CD4-positive, alpha-beta T cell treated with Interleukin-12 subunit alpha and Interleukin-12 subunit beta, for 1 hour (primary cell): ENCODE data around the gene B3GNT9.
A peak's percentile ranks its signal among the peaks of the same experiment; 100 is the strongest.

ENCODE experiments used
- DNase-seq: peaks from one replicate; pipeline ENCODE4 v3.0.0-alpha.2; 2020

Gene B3GNT9

DNA sequence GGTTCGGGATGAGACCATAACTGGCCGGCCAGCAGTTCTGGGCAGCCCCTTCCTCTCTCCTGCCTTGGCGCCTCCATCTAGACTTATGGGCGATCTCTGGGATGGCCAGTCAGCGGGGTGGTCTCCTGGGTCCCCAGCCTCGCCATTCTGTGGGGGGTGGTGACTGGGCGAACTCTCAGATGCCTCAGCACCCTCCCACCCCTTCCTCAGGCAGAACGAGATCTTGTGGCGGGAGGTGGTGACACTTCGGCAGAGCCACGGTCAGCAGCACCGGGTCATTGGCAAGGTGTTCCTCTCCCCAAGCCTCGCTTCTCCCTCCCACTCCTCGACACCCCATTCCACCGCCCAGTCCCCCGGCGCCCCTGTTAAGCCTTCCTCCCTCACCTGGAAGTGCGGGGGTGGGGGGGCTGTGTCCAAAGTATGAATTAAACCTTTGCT, 15.3 kb upstream of the B3GNT9 start:
- no peak for DNase-seq

- no peak for DNase-seq
Observed at GRCh38 chr16:67165121-67166078, 14.6 kb upstream of the B3GNT9 start.

GRCh38 chr16:67164599-67165061, 13.8 kb upstream of the B3GNT9 start, which contains the start of gene HSF4:
HSF4 (plus strand) TSS chr16:67164745; CDS start chr16:67164812, 67 bp downstream.
- DNase-seq = no peak

DNA sequence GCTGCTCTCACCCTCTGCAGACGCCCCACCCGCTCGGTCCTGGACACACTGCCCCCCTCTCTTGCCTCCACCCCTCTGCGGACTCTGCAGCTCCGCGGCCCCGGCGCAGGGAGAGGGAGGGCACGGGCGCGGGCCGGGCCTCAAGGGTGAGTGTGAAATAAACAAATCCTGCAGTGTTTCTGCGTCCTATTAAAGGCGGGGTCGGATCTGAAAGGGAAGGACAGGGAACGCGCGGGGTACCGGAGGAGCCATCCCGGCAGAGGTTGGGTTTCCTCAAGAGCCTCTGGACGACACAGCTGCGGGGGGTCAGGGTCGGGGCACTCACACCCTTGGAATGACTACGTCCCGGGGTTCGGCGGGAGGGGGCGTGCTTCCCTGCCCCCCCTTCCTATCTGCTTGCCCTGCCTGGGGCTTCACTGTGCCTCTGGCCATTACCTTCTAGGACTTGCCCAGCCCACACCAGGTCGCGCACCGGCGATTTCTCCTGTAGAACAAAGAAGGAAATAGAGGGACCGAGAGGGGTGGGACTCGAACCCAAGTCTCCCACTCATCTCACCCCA, 13.3 kb upstream of the B3GNT9 start:
- DNase-seq = no peak

DNA sequence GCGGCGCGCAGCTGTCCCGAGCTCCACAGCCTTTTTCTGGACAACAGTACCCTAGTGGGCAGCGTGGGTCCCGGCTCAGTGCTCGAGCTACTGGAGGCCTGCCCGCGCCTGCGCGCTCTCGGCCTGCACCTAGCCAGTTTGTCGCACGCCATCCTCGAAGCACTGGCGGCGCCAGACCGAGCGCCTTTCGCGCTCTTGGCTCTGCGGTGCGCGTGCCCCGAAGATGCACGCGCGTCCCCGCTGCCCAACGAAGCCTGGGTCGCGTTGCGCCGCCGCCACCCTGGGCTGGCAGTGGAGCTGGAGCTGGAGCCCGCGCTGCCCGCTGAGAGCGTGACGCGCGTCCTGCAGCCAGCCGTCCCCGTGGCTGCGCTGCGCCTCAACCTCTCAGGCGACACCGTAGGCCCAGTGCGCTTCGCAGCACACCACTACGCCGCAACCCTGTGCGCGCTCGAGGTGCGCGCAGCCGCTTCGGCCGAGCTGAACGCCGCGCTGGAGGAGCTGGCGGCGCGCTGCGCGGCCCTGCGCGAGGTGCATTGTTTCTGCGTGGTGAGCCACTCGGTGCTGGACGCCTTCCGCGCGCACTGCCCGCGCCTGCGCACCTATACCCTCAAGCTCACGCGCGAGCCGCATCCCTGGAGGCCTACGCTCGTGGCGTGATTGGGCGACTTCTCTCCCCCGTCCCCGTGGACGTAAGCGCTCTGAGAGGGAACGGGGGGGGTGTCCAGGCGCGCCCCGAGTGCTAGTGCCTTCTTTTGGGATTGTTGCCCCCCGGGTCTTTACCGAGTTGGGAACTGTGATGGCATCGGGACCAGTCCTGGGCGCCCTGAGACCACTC, 12.6 kb upstream of the B3GNT9 start:
- DNase-seq = peak; percentile 62

- no peak for DNase-seq
Observed at GRCh38 chr16:67162506-67163163, 11.8 kb upstream of the B3GNT9 start.

- DNase-seq = no peak
Observed at GRCh38 chr16:67161595-67162058, 10.8 kb upstream of the B3GNT9 start.

DNA sequence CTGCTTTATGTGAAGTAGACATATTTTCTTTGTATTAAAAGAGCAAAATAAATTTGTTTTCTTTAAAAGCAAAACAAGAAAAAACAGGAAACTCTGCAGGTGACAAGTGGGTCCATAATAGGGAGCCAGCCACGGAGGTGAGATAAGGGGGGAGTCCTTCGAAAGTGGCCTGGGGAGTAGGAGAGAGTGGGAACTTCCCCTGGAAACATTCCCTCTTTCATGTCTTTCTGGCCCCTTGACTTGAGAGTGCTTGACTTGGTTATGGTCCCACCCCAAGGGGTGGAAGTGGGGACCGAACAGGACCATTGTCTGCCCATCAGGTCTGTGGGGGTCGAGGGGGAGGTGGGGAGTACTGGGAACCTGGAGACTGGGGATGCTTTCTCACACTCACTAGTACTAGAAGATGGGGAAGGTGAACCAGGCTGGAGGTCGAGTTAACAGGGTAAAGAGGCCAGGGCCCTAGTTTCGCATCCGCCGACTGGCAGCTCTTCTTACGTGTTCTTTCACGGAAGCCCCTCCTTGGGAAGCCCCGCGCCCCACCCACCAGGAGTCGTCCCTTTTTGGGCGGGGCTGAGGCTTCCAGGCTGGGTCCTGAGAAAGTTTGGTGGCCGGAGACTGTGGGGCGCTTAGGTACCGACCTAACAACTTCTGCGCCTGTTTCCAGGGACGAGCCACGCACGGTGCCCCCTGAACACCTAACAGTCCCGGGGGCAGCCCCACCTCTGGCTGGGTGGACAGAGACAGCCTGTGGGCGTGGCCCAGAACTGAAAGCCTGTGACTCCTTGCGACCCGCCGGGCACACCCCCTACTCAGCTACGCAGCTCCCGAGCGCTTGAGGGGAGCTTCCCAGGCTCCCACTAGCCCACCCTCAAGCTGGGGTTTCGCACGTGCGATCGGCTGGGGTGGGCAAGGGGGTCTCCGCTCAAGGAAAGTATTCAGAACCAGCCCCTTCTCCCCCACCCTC, 8.1 kb upstream of the B3GNT9 start:
- DNase-seq = peak; percentile 89

DNA sequence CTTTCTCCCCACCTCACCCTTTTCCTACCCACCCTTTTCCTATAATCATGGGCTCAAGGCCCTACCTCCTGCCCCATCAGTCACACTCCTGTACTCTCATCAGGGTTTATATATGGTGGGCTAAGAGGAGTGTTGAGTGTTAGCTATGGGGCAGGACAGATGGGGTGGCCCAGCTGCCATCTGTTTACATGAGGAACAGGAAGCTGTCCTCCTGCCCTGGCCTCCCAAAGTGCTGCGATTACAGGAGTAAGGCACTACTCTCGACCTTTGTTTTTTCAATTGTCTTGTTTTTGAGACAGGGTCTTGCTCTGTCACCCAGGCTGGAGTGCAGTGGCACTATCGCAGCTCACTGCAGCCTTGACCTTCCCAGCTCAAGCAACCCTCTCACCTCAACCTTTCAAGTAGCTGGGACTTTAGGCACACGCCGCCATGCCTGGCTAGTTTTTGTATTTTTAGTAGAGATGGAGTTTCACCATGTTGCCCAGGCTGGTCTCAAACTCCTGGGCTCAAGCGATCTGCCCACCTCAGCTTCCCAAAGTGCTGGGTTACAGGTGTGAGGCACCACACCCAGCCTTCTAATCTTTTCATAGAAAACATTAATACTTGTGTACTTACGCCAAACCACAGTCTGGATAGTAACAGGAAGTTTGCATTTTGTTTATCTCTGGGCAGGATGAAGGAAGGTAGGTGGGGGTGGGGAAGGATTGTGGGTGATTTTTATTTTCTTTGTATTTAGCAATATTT, 7.3 kb upstream of the B3GNT9 start:
- DNase-seq = peak; percentile 72

DNA sequence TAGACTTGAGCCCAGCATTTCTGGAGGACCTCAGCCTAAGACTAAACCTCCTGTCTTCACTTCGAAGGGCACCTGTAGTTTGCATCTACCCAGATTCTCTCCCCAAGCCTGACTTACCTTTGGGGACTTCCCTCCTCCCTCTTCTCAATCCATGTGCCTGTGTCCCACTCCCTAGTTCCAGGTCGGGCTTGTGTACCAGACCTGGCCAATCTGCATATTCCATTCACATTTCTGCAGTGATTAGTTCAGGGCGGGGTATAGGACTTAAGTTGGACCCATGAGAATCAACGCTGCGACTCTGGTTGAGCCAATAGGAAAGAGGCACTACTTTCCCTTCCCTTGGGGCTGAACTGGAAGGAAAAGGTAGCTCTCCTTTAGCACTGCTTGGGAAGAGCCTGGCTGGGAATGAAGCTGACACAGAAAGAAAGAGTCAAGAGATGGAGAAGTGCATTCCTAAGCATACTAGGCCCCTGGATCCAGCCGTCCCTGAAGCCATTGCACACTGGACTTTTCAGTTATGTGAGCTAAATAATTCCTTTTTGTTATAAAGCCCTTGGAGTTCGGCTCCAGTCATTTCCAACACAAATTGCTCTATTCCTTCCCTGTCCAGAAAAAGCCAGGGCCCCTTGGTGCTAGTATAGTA, 6.4 kb upstream of the B3GNT9 start:
- DNase-seq = no peak

DNA sequence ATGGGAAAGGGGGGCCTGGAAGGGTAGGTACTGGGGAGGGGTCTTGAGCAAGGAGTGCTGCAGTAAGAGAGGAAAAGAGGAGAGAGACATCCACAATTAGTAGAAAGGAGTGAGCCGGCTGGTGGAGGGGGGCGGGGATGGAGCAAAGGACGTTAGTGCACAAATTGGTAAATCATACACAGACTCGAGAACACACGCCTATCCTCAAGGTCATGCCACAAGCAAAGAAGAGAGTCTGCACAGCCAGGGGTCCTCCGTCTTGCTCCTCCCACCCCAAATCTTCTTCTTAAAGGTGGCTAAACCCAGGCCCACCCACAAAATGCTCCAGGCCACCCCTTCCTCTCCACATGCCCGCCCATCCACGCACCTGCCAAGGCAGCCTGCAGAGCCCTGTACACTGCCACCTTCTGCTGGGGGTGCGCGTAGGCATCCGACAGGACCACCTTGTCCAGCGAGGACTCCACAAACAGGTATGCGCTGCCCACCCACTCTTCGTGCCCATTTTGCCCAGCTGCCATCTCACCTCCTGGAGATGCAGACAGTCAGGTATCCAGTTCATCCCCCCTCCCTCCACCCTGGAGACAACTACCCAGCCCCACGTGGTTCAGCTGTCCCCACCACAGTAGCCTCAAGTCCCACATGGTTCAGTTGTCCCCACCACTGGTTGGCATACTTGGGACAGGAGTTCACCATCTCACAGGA, 5.5 kb upstream of the B3GNT9 start:
- no peak for DNase-seq

DNA sequence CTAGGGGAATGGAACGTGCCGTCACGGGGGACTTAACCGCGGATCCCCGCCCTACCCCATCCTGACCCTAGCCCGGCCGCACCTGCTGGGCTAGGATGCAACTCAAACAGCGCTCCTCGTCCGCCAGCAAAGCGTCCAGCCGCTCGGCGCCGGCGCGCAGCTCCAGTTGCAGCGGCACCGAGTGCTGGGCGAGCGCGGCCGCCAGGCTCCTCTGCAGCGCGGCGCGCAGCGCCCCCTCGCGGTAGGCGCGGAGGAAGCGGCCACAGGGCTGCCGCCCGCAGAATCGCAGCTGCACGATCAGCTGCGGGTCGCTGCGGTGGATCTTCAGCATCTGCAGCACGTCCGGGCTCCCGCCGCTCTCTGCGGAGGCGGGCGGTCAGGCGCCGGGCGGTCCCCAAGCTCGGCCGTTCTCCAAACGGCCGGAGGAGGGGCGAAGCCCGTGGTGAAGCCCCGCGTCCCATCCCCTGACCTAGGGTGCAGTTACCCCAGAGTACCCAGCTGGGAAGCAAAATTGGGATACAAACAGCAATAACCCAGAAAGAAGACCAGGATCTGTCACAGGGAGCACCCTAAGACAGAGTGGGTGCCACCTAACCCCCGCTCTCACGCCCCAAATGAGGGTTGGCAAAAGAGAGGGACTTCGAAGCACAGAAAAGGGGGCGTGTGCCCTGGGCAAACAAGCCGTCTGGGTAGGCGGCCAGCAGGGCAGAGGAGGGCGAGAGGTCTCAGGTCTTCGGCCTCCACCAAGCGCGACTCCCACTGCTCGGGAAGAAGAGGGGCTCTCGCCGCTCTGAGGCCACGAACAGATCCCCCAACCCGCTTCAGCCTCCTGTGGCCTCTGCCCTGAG, 4.7 kb upstream of the B3GNT9 start:
- peak; percentile 85 for DNase-seq

DNA sequence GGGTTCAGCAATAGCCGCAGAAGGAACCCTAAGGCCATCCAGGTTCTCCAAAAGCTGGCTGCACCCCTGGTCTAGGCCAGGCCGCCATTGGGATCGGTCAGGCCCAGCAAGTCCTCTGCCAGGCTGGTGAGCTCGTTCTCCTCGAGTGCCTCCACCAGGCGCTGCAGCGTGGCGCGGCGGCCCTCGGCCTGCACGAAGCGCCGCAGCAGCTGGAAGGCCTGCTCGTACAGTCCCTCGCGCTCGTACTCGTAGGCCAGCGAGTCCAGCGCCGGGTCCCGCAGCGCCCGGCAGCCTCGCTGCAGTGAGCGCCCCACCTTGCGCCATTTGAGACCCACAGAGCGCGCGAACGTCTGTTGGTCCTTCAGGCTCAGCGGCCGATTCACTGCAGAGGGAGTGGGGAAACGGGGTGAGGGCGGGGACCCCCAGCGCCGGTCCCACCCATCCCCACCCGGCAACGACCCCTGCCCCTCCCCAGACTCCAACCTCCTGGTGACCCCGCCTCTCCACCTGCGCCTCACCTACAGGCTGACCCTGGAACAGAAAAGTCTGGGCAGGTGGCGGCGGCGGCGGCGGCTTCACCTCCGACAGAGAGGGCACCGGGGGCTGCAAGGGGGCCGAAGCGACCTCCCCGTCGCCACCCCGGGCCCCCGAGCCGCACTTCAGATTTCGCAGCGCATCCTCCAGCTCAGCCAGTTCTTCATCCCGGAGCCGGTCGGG, 3.9 kb upstream of the B3GNT9 start:
- no peak for DNase-seq

DNA sequence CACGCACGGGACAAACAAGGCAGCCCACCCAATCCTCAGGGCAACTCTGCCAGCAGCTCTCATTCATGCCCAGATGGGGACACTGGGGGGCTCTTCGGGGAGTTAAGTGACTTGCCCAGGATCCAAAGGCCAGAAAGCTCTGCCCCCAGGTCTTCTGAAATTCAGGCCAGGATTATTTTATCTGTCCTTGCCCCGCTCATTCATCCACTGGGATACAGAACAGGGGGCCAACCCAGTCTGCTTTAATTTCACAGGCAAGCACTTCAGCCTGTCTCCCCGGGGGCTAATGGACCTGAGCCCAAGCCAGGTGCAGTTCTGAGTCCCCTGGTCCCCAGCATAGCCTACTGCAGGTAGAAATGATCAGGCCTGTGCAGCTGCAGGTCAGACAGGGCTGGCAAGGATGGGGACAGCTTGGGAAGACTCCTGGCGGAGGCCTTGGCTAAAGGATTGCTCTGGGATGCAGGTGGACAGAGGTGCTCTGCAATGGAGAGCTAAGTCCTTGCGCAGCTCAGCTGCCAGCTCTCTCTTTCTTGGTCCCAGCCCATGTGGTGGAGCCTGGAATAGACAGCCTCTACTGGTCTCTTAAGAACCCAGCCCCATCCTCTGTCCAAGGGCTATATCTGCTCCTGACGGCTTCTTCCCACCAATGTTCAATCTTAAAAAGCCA, 766 bp upstream of the B3GNT9 start:
- DNase-seq = no peak

DNA sequence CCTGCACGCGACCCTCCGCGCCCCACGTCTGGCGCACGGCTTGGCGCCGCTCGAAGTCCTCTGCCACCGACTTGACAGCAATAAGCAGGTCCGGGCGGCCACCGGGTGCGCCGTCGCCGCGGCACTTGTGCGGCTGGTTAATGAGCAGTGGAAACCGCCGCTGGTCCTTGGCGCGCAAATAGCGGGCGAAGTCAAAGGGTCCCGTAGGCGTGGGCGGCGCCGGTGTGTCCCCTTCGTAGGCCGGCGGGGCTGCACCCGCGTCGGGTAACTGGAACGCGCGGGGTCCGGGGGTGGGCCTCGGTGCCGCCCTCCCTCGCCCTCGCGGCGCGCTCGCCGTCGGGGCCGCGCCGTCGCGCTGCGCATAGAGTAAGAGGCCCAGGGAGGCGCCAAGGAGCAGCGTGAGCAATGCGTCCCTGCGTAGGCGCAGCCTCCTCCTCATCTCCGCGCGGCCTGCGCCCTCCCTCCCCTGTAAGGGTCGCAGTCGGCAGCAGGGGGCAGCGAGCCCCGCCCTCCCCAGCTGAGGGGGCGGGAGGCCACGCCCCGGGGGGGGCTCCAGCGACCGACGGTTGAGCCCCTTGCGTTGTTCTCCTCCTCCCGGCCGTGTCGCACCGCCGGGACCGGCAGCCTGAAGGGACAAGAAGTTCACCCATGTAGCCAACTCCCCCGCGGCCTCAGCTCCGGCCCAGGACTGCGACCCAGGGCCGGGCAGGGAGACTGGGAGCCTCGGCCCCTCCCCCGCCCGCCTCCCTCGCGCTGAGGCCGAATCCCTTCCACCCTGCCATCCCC, 558 bp downstream of the B3GNT9 start:
- peak; percentile 53 for DNase-seq
